HEK293 (cell line): ENCODE results near the gene FOXO3.

Source experiments
- CTCF ChIA-PET: fragments of 350-600 bp; formaldehyde crosslinking; extraction: SDS; loops from one replicate; lab custom pipeline; 2021; ENCODE audit warnings: antibody characterized with exemption; lab: Yijun Ruan, JAX
- POLR2A ChIA-PET: fragments of 300-600 bp; formaldehyde crosslinking; extraction: SDS; loops from one replicate; lab custom pipeline; 2020; ENCODE audit warnings: antibody characterized with exemption, inconsistent platforms; lab: Yijun Ruan, JAX
- H3K27ac ChIP-seq: fragments of 200-500 bp; sonication (Bioruptor generic); 2 replicates; pipeline ENCODE4 v1.5.1; 2014; ENCODE audit warnings: low read depth, low read length, control low read depth, inconsistent platforms; ENCODE audit errors: extremely low read depth
- H3K36me3 ChIP-seq, 2 experiments: fragments of 200-500 bp in 1 of 2; sonication (Bioruptor generic) in 1 of 2; 1 replicate in 1 of 2; 2 replicates in 1 of 2; pipeline ENCODE4 v1.5.1; 2014 to 2017; ENCODE audit warnings: inconsistent platforms in 2 of 2, low read length in 2 of 2; ENCODE audit not compliant: control insufficient read depth in 2 of 2, insufficient read depth in 1 of 2
- H3K4me1 ChIP-seq: fragments of 200-500 bp; sonication (Bioruptor generic); 2 replicates; pipeline ENCODE4 v1.5.1; 2014; ENCODE audit warnings: mild to moderate bottlenecking, low read length, inconsistent platforms; ENCODE audit not compliant: control insufficient read depth, insufficient read depth
- H3K4me3 ChIP-seq: 2 replicates; pipeline ENCODE4 v1.5.1; 2011; ENCODE audit warnings: low read depth, mild to moderate bottlenecking, control low read depth, low read length, moderate library complexity
- H3K9me3 ChIP-seq: fragments of 200-500 bp; sonication (Bioruptor generic); 2 replicates; pipeline ENCODE4 v1.5.1; 2014; ENCODE audit warnings: low read depth, low read length, inconsistent platforms; ENCODE audit not compliant: control insufficient read depth, insufficient read depth
- GLIS2 ChIP-seq: fragments of 450-650 bp; formaldehyde crosslinking; IDR thresholded peaks from 2 replicates; pipeline ENCODE4 v1.5.1; 2016; ENCODE audit warnings: missing biosample characterization, missing genetic modification characterization
- KLF1 ChIP-seq: fragments of 450-650 bp; formaldehyde crosslinking; IDR thresholded peaks from 2 replicates; pipeline ENCODE4 v1.5.1; 2016; ENCODE audit warnings: missing biosample characterization, missing genetic modification characterization
- KLF10 ChIP-seq: fragments of 450-650 bp; IDR thresholded peaks from 2 replicates; pipeline ENCODE4 v1.5.1; 2018; ENCODE audit warnings: missing biosample characterization, mild to moderate bottlenecking, missing genetic modification characterization
- RBAK ChIP-seq: fragments of 450-650 bp; formaldehyde crosslinking; IDR thresholded peaks from 2 replicates; pipeline ENCODE4 v1.5.1; 2016; ENCODE audit warnings: missing biosample characterization, missing genetic modification characterization
- SALL2 ChIP-seq: fragments of 450-650 bp; formaldehyde crosslinking; IDR thresholded peaks from 2 replicates; pipeline ENCODE4 v1.5.0; 2017; ENCODE audit warnings: missing biosample characterization, mild to moderate bottlenecking, missing genetic modification characterization, borderline replicate concordance
- ZBTB21 ChIP-seq: fragments of 450-650 bp; formaldehyde crosslinking; IDR thresholded peaks from 2 replicates; pipeline ENCODE4 v1.5.1; 2017; ENCODE audit warnings: missing biosample characterization, missing genetic modification characterization
- ZNF146 ChIP-seq: fragments of 450-650 bp; formaldehyde crosslinking; IDR thresholded peaks from 2 replicates; pipeline ENCODE4 v1.5.1; 2016; ENCODE audit warnings: missing biosample characterization, missing genetic modification characterization
- ZNF221 ChIP-seq: fragments of 450-650 bp; formaldehyde crosslinking; IDR thresholded peaks from 2 replicates; pipeline ENCODE4 v1.5.1; 2017; ENCODE audit warnings: missing biosample characterization, missing genetic modification characterization, borderline replicate concordance
- ZNF239 ChIP-seq: fragments of 450-650 bp; formaldehyde crosslinking; IDR thresholded peaks from 2 replicates; pipeline ENCODE4 v1.5.1; 2016; ENCODE audit warnings: missing biosample characterization, missing genetic modification characterization
- ZNF416 ChIP-seq: fragments of 450-650 bp; formaldehyde crosslinking; IDR thresholded peaks from 2 replicates; pipeline ENCODE4 v1.5.1; 2016; ENCODE audit warnings: missing biosample characterization, missing genetic modification characterization
- ZNF423 ChIP-seq: fragments of 450-650 bp; formaldehyde crosslinking; IDR thresholded peaks from 2 replicates; pipeline ENCODE4 v1.5.1; 2016; ENCODE audit warnings: missing biosample characterization, missing genetic modification characterization
- ZNF433 ChIP-seq: fragments of 450-650 bp; formaldehyde crosslinking; IDR thresholded peaks from 2 replicates; pipeline ENCODE4 v1.5.1; 2016; ENCODE audit warnings: missing biosample characterization, missing genetic modification characterization, low read depth
- ZNF837 ChIP-seq: fragments of 450-650 bp; formaldehyde crosslinking; IDR thresholded peaks from 2 replicates; pipeline ENCODE4 v1.5.1; 2016; ENCODE audit warnings: missing biosample characterization, missing genetic modification characterization
- TF ChIP-seq, protein P1 (sequence below): fragments of 450-650 bp; formaldehyde crosslinking; optimal IDR thresholded peaks from 2 replicates; pipeline ENCODE3; 2016; ENCODE audit warnings: missing biosample characterization, mild to moderate bottlenecking, missing genetic modification characterization
- TF ChIP-seq, protein P2 (sequence below): fragments of 450-650 bp; formaldehyde crosslinking; IDR thresholded peaks from 2 replicates; pipeline ENCODE4 v1.5.0; 2017; ENCODE audit warnings: missing biosample characterization, missing genetic modification characterization, borderline replicate concordance
- TF ChIP-seq, protein P3 (sequence below): sonication (generic); formaldehyde crosslinking; IDR thresholded peaks from 2 replicates; pipeline ENCODE4 v1.8.1; 2022; ENCODE audit warnings: mild to moderate bottlenecking, moderate library complexity, missing genetic modification reagents
- TF ChIP-seq, protein P4 (sequence below): fragments of 450-650 bp; formaldehyde crosslinking; IDR thresholded peaks from 2 replicates; pipeline ENCODE4 v1.5.1; 2017; ENCODE audit warnings: missing biosample characterization, mild to moderate bottlenecking, missing genetic modification characterization, moderate library complexity
- TF ChIP-seq, protein P5 (sequence below): fragments of 450-650 bp; formaldehyde crosslinking; IDR thresholded peaks from 2 replicates; pipeline ENCODE4 v1.5.1; 2016; ENCODE audit warnings: missing biosample characterization, missing genetic modification characterization
- TF ChIP-seq, protein P6 (sequence below): fragments of 450-650 bp; formaldehyde crosslinking; IDR thresholded peaks from 2 replicates; pipeline ENCODE4 v1.5.1; 2016; ENCODE audit warnings: missing biosample characterization, missing genetic modification characterization

The FOXO3 gene

DNA sequence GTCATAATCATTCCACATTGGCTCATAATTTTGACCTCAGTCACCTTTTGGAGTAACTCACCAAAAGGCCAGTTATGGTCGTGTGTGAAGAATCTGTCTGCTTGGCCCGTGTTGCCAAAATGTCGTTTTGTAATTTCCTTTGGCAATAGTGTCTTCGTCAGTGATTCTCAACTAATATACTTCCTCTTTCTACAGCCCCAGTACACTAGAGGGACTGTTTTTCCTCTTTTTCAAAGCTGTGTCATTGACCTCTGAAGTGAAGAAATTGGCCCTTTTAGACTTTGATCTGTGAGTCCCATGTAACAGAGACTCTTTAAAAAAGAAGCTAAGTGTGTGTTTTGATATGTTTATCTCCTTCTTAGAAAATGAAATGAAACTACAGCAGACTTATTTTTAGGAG is 5.2 kb downstream of the FOXO3 start (continued):
- TF ChIP-seq KLF1: no peak

DNA sequence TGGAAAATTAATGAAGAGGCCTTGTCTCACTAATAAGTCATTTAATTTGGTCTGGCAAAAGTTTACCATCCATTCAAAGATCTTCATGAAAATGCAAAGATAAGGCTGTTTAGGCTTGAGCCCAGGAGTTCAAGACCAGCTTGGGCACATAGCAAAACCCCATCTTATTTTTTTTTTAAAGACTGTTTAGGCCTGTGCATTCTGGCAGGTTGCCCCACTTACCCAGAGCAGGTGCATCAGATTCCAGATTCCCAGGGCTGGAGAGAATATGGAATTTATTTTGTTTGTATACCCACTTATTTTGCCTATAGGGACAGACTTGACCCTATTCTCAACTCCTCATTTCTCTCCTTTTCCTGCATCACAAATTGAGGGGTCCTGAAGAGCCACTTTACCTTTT is 5.7 kb downstream of the FOXO3 start:
- ChIA-PET CTCF (interaction anchor here (1.0 to 1.4 kb wide), 2 partner anchors 9 to 25 kb away, joined by 3 to 4 read pairs; no protein-coding TSS in a partner anchor), POLR2A (no interaction called here)
- Histone ChIP-seq H3K36me3 (peaks cover 20 to 51% of the 10 kb centered on the region in 2 experiments), H3K4me1 (peaks cover 24% of the 10 kb centered on the region), H3K4me3 (no peak overlapping the region), H3K27ac (no peak overlapping the region), H3K9me3 (no peaks in the 10 kb centered on the region)
- no peak for TF ChIP-seq SALL2 (tag by site-specific recombination)
- no peak for TF ChIP-seq ZNF221 (tag by site-specific recombination)
- TF ChIP-seq, protein P1, sequence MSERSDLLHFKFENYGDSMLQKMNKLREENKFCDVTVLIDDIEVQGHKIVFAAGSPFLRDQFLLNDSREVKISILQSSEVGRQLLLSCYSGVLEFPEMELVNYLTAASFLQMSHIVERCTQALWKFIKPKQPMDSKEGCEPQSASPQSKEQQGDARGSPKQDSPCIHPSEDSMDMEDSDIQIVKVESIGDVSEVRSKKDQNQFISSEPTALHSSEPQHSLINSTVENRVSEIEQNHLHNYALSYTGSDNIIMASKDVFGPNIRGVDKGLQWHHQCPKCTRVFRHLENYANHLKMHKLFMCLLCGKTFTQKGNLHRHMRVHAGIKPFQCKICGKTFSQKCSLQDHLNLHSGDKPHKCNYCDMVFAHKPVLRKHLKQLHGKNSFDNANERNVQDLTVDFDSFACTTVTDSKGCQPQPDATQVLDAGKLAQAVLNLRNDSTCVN (tag by site-specific recombination): no peak
- no peak for TF ChIP-seq GLIS2
- TF ChIP-seq ZBTB21 (tag by site-specific recombination): no peak
- TF ChIP-seq, protein P2, sequence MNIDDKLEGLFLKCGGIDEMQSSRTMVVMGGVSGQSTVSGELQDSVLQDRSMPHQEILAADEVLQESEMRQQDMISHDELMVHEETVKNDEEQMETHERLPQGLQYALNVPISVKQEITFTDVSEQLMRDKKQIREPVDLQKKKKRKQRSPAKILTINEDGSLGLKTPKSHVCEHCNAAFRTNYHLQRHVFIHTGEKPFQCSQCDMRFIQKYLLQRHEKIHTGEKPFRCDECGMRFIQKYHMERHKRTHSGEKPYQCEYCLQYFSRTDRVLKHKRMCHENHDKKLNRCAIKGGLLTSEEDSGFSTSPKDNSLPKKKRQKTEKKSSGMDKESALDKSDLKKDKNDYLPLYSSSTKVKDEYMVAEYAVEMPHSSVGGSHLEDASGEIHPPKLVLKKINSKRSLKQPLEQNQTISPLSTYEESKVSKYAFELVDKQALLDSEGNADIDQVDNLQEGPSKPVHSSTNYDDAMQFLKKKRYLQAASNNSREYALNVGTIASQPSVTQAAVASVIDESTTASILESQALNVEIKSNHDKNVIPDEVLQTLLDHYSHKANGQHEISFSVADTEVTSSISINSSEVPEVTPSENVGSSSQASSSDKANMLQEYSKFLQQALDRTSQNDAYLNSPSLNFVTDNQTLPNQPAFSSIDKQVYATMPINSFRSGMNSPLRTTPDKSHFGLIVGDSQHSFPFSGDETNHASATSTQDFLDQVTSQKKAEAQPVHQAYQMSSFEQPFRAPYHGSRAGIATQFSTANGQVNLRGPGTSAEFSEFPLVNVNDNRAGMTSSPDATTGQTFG (tag by site-specific recombination): no peak
- no peak for TF ChIP-seq ZNF146 (tag by site-specific recombination)
- no peak for TF ChIP-seq ZNF433 (tag by site-specific recombination)
- TF ChIP-seq, protein P3, sequence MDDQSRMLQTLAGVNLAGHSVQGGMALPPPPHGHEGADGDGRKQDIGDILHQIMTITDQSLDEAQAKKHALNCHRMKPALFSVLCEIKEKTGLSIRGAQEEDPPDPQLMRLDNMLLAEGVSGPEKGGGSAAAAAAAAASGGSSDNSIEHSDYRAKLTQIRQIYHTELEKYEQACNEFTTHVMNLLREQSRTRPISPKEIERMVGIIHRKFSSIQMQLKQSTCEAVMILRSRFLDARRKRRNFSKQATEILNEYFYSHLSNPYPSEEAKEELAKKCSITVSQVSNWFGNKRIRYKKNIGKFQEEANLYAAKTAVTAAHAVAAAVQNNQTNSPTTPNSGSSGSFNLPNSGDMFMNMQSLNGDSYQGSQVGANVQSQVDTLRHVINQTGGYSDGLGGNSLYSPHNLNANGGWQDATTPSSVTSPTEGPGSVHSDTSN: no peak
- TF ChIP-seq, protein P4, sequence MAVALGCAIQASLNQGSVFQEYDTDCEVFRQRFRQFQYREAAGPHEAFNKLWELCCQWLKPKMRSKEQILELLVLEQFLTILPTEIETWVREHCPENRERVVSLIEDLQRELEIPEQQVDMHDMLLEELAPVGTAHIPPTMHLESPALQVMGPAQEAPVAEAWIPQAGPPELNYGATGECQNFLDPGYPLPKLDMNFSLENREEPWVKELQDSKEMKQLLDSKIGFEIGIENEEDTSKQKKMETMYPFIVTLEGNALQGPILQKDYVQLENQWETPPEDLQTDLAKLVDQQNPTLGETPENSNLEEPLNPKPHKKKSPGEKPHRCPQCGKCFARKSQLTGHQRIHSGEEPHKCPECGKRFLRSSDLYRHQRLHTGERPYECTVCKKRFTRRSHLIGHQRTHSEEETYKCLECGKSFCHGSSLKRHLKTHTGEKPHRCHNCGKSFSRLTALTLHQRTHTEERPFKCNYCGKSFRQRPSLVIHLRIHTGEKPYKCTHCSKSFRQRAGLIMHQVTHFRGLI: no peak
- TF ChIP-seq, protein P5, sequence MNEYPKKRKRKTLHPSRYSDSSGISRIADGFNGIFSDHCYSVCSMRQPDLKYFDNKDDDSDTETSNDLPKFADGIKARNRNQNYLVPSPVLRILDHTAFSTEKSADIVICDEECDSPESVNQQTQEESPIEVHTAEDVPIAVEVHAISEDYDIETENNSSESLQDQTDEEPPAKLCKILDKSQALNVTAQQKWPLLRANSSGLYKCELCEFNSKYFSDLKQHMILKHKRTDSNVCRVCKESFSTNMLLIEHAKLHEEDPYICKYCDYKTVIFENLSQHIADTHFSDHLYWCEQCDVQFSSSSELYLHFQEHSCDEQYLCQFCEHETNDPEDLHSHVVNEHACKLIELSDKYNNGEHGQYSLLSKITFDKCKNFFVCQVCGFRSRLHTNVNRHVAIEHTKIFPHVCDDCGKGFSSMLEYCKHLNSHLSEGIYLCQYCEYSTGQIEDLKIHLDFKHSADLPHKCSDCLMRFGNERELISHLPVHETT (tag by site-specific recombination): no peak
- no peak for TF ChIP-seq ZNF423 (tag by site-specific recombination)
- TF ChIP-seq ZNF837 (tag by site-specific recombination): no peak
- no peak for TF ChIP-seq KLF10 (tag by site-specific recombination)
- no peak for TF ChIP-seq ZNF416 (tag by site-specific recombination)
- TF ChIP-seq RBAK: no peak
- TF ChIP-seq, protein P6, sequence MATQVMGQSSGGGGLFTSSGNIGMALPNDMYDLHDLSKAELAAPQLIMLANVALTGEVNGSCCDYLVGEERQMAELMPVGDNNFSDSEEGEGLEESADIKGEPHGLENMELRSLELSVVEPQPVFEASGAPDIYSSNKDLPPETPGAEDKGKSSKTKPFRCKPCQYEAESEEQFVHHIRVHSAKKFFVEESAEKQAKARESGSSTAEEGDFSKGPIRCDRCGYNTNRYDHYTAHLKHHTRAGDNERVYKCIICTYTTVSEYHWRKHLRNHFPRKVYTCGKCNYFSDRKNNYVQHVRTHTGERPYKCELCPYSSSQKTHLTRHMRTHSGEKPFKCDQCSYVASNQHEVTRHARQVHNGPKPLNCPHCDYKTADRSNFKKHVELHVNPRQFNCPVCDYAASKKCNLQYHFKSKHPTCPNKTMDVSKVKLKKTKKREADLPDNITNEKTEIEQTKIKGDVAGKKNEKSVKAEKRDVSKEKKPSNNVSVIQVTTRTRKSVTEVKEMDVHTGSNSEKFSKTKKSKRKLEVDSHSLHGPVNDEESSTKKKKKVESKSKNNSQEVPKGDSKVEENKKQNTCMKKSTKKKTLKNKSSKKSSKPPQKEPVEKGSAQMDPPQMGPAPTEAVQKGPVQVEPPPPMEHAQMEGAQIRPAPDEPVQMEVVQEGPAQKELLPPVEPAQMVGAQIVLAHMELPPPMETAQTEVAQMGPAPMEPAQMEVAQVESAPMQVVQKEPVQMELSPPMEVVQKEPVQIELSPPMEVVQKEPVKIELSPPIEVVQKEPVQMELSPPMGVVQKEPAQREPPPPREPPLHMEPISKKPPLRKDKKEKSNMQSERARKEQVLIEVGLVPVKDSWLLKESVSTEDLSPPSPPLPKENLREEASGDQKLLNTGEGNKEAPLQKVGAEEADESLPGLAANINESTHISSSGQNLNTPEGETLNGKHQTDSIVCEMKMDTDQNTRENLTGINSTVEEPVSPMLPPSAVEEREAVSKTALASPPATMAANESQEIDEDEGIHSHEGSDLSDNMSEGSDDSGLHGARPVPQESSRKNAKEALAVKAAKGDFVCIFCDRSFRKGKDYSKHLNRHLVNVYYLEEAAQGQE (tag by site-specific recombination): no peak
- TF ChIP-seq ZNF239 (tag by site-specific recombination): no peak
